NB4 (cell line): ENCODE measurements around the gene ARVCF.
A peak's percentile ranks its signal among the peaks of the same experiment; 100 is the strongest.

Experiments
- DNase-seq: peaks from one replicate; pipeline ENCODE4 v3.0.0; 2010; ENCODE audit warnings: low read depth
- H3K4me3 ChIP-seq: one replicate; pipeline ENCODE4 v1.5.1; 2011; ENCODE audit warnings: mild to moderate bottlenecking, low read depth, low read length, moderate library complexity
- MYC ChIP-seq: IDR thresholded peaks from 2 replicates; pipeline ENCODE4 v1.6.1; 2011; ENCODE audit warnings: low read depth, low read length
- POLR2A ChIP-seq: IDR thresholded peaks from 2 replicates; pipeline ENCODE4 v1.6.1; 2011; ENCODE audit warnings: mild to moderate bottlenecking; ENCODE audit not compliant: insufficient read length; ENCODE audit errors: extremely low read depth
- TF ChIP-seq, protein P1 (sequence below): IDR thresholded peaks from 2 replicates; pipeline ENCODE4 v1.6.1; 2011; ENCODE audit warnings: low read depth, low read length
- TF ChIP-seq, protein P2 (sequence below): IDR thresholded peaks from one replicate; pipeline ENCODE4 v1.5.1; 2012; ENCODE audit warnings: low read depth, low read length

The ARVCF gene

GRCh38 chr22:19948057-19948760, 68.4 kb downstream of the ARVCF start:
- DNase-seq: no peak
- no peak overlapping the region for H3K4me3 ChIP-seq
- TF ChIP-seq, protein P1, sequence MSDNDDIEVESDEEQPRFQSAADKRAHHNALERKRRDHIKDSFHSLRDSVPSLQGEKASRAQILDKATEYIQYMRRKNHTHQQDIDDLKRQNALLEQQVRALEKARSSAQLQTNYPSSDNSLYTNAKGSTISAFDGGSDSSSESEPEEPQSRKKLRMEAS: no peak
- TF ChIP-seq MYC: no peak
- TF ChIP-seq POLR2A: no peak
- TF ChIP-seq, protein P2, sequence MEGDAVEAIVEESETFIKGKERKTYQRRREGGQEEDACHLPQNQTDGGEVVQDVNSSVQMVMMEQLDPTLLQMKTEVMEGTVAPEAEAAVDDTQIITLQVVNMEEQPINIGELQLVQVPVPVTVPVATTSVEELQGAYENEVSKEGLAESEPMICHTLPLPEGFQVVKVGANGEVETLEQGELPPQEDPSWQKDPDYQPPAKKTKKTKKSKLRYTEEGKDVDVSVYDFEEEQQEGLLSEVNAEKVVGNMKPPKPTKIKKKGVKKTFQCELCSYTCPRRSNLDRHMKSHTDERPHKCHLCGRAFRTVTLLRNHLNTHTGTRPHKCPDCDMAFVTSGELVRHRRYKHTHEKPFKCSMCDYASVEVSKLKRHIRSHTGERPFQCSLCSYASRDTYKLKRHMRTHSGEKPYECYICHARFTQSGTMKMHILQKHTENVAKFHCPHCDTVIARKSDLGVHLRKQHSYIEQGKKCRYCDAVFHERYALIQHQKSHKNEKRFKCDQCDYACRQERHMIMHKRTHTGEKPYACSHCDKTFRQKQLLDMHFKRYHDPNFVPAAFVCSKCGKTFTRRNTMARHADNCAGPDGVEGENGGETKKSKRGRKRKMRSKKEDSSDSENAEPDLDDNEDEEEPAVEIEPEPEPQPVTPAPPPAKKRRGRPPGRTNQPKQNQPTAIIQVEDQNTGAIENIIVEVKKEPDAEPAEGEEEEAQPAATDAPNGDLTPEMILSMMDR: no peak

GRCh38 chr22:19943082-19944026, 73.3 kb downstream of the ARVCF start:
- DNase-seq: peak; percentile 96
- peak overlapping the region; percentile 96 for H3K4me3 ChIP-seq
- peak; percentile 85 for TF ChIP-seq MYC
- TF ChIP-seq, protein P2: no peak
- TF ChIP-seq, protein P1: peak; percentile 84
- peak; percentile 23 for TF ChIP-seq POLR2A

DNA sequence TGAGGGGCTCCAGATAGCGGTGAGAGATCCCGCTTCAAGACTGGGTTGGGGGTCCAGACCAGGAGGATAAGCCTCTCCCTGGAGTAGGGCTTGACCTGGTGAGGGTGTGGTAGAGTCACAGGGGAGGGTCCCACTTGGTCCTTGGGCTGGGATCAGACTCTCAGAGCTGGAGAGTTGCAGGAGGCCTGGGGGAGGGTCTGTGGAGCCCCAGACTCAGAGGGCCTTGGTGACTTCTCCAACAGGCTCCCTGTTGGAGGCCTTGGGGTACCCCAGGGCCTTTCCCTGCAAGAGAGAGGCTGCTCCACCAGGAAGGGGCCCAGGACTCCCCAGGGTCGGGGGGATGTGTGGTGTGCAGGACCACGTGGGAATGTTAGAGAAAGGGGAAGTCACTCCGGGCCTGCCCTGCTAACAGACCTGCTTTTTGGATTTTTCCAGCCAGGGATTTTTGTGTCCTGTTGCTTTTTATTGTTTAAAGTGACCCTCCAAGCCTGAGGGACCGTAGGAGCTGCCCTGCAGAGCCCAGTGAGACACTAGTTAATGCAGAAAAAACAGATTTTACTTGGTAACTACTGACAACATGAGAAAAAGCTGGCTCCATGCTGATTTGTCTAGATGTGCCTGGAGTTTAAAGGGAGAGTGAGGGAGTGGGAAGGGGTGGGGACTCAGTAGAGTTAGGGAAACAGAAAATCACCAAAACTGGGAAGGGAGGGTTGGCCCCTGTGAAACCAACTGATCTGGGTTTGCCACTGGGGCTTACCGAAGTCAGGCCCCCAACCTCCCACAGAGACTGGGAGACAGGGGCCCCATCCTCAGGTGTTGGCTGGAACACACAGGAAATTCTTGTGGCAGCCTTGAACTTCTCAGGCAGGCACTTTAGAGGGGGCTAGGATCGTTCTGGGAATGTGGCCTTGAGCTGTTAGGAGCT, 74.2 kb downstream of the ARVCF start:
- peak; percentile 88 for DNase-seq
- peak overlapping the region; percentile 96 for H3K4me3 ChIP-seq

GRCh38 chr22:19941365-19942082, 75.1 kb downstream of the ARVCF start, which contains the start of the genes COMT and TXNRD2:
COMT (plus strand) TSS chr22:19941772; CDS start chr22:19962527, 20,755 bp downstream.
TXNRD2 (minus strand) TSS chr22:19941818; CDS start chr22:19941803, 15 bp downstream.
- TF ChIP-seq, protein P1: 0 out of 2 replicates have a peak, but pooled peaks have one; percentile 8
- peak; percentile 58 for TF ChIP-seq POLR2A
- peak; percentile 44; the same call in 1 of the 2 replicates for TF ChIP-seq MYC
- TF ChIP-seq, protein P2: no peak
- peak within 1 kb of the TSS; percentile 96 for H3K4me3 ChIP-seq

More for the DNA sequence above, 74.2 kb downstream of the ARVCF start:
- TF ChIP-seq, protein P2: no peak
- TF ChIP-seq, protein P1: peak; percentile 91
- TF ChIP-seq MYC (peak; percentile 91), POLR2A (no peak)

More at GRCh38 chr22:19941365-19942082, 75.1 kb downstream of the ARVCF start, which contains the start of the genes COMT and TXNRD2:
- peak; percentile 83 for DNase-seq
